SU-DHL-6 (cell line): ENCODE results near the gene ALCAM.

Source experiments
- H2AFZ ChIP-seq: fragments of 200-600 bp; sonication (generic); 2 replicates; pipeline ENCODE4 v1.6.1; 2014; ENCODE audit warnings: low read depth, mild to moderate bottlenecking, moderate library complexity, mixed read lengths, antibody characterized with exemption, low read length; ENCODE audit not compliant: severe bottlenecking
- H3F3A ChIP-seq: fragments of 200-600 bp; shearing (Covaris generic); 2 replicates; pipeline ENCODE4 v1.6.0; 2016; ENCODE audit warnings: antibody characterized with exemption, mild to moderate bottlenecking; ENCODE audit not compliant: insufficient read depth
- H3K27ac ChIP-seq: fragments of 200-600 bp; sonication (generic); 2 replicates; pipeline ENCODE4 v1.5.1; 2016; ENCODE audit warnings: low read depth, mild to moderate bottlenecking, low read length, moderate library complexity, mixed read lengths
- H3K27me3 ChIP-seq: fragments of 200-600 bp; sonication (generic), shearing (Covaris generic); 2 replicates; pipeline ENCODE4 v1.6.0; 2014; ENCODE audit warnings: mild to moderate bottlenecking, low read length
- H3K36me3 ChIP-seq: fragments of 200-600 bp; sonication (generic); 2 replicates; pipeline ENCODE4 v1.6.1; 2014; ENCODE audit warnings: mild to moderate bottlenecking, low read length, mixed read lengths
- H3K4me2 ChIP-seq: fragments of 300-600, 200-600 bp; shearing (Covaris generic), sonication (generic); 2 replicates; pipeline ENCODE4 v1.6.0; 2014; ENCODE audit warnings: low read length, low read depth, mild to moderate bottlenecking; ENCODE audit not compliant: poor library complexity, severe bottlenecking
- H3K4me3 ChIP-seq: fragments of 200-600 bp; sonication (generic); 2 replicates; pipeline ENCODE4 v1.5.1; 2014; ENCODE audit warnings: antibody characterized with exemption, low read length, mild to moderate bottlenecking, mixed read lengths; ENCODE audit not compliant: insufficient read depth, poor library complexity, severe bottlenecking
- H3K79me2 ChIP-seq: fragments of 200-600 bp; sonication (generic); 2 replicates; pipeline ENCODE4 v1.6.1; 2014; ENCODE audit warnings: mild to moderate bottlenecking, low read length, moderate library complexity; ENCODE audit not compliant: insufficient read depth
- H3K9ac ChIP-seq: fragments of 200-600 bp; sonication (generic); 2 replicates; pipeline ENCODE4 v1.7.0; 2014; ENCODE audit warnings: mild to moderate bottlenecking, low read length
- H3K9me2 ChIP-seq: fragments of 200-600 bp; sonication (generic); replicated peaks from 2 replicates; pipeline ENCODE4 v1.6.1; 2014; ENCODE audit warnings: low read length; ENCODE audit not compliant: insufficient read depth
- H3K9me3 ChIP-seq: fragments of 200-600 bp; sonication (generic); 2 replicates; pipeline ENCODE4 v1.6.1; 2014; ENCODE audit warnings: low read length, mixed read lengths; ENCODE audit not compliant: insufficient read depth
- H4K20me1 ChIP-seq: fragments of 200-600 bp; sonication (generic); 2 replicates; pipeline ENCODE4 v1.6.1; 2014; ENCODE audit warnings: low read depth, mild to moderate bottlenecking, antibody characterized with exemption, low read length, moderate library complexity, mixed read lengths
- CTCF ChIP-seq: fragments of 200-600 bp; sonication (generic); IDR thresholded peaks from one replicate; pipeline ENCODE4 v1.5.1; 2017; ENCODE audit warnings: antibody characterized with exemption, mild to moderate bottlenecking, low read length, moderate library complexity; ENCODE audit not compliant: insufficient read depth, poor library complexity, severe bottlenecking
- EZH2phosphoT487 ChIP-seq: fragments of 200-600 bp; sonication (generic), shearing (Covaris generic); conservative IDR thresholded peaks from 2 replicates; pipeline ENCODE4 v1.6.1; 2018; ENCODE audit warnings: mild to moderate bottlenecking, antibody characterized with exemption, low read length, moderate library complexity, mixed read lengths

ALCAM gene

GRCh38 chr3:105444725-105445124 is 78.0 kb downstream of the ALCAM start:
- Histone ChIP-seq H3K9me2 (no peaks in the 10 kb centered on the region), H3K4me2 (no peak overlapping the region), H3K9ac (no peak overlapping the region), H3K36me3 (no peaks in the 10 kb centered on the region; the same call in 1 of the 2 replicates), H3K27me3 (no peaks in the 10 kb centered on the region), H3K27ac (no peak overlapping the region), H2AFZ (no peak overlapping the region), H4K20me1 (no peaks in the 10 kb centered on the region), H3K9me3 (no peaks in the 10 kb centered on the region), H3K4me3 (no peak overlapping the region), H3K79me2 (peaks cover 24% of the 10 kb centered on the region), H3F3A (no peaks in the 10 kb centered on the region)
- TF ChIP-seq EZH2phosphoT487 (no peak), CTCF (no peak)

- no peaks in the 10 kb centered on the region for H4K20me1 ChIP-seq
- no peaks in the 10 kb centered on the region for H3F3A ChIP-seq
- no peaks in the 10 kb centered on the region; the same call in 1 of the 2 replicates for H3K36me3 ChIP-seq
- no peaks in the 10 kb centered on the region for H3K9me2 ChIP-seq
- no peaks in the 10 kb centered on the region for H3K27me3 ChIP-seq
- no peak overlapping the region for H3K9ac ChIP-seq
- no peak overlapping the region for H3K4me3 ChIP-seq
- no peak for TF ChIP-seq CTCF
- TF ChIP-seq EZH2phosphoT487, result no peak
- H3K27ac ChIP-seq, result no peak overlapping the region
- H3K4me2 ChIP-seq, result no peak overlapping the region
- H3K79me2 ChIP-seq, result peaks cover 21% of the 10 kb centered on the region
- H2AFZ ChIP-seq, result no peak overlapping the region
- H3K9me3 ChIP-seq, result no peaks in the 10 kb centered on the region
Observed at GRCh38 chr3:105448338-105448982, 81.8 kb downstream of the ALCAM start.

- Histone ChIP-seq H3K4me3 (no peak overlapping the region), H4K20me1 (no peaks in the 10 kb centered on the region), H2AFZ (no peak overlapping the region), H3K4me2 (no peak overlapping the region), H3K9me3 (no peaks in the 10 kb centered on the region), H3K27ac (no peak overlapping the region), H3K9me2 (no peaks in the 10 kb centered on the region), H3K9ac (no peak overlapping the region), H3K27me3 (no peaks in the 10 kb centered on the region), H3K36me3 (no peaks in the 10 kb centered on the region; the same call in 1 of the 2 replicates), H3K79me2 (peaks cover 30% of the 10 kb centered on the region), H3F3A (no peaks in the 10 kb centered on the region)
- TF ChIP-seq EZH2phosphoT487 (no peak), CTCF (no peak)
Observed at GRCh38 chr3:105449414-105449813, 82.7 kb downstream of the ALCAM start.
